ENCODE data around the gene EYS. TPM values are rescaled to one million over a fixed set of nuclear protein-coding genes. Genes with fewer than 3 reads are reported as not detected.

EYS gene
- total and polyA plus RNA-seq, 9 of the 15 experiments (the other 6 are each of a cell fraction or from before 2014, with no cell fraction given), result 0.03 to 0.36 (median 0.10) TPM; not detected in 2

DNA sequence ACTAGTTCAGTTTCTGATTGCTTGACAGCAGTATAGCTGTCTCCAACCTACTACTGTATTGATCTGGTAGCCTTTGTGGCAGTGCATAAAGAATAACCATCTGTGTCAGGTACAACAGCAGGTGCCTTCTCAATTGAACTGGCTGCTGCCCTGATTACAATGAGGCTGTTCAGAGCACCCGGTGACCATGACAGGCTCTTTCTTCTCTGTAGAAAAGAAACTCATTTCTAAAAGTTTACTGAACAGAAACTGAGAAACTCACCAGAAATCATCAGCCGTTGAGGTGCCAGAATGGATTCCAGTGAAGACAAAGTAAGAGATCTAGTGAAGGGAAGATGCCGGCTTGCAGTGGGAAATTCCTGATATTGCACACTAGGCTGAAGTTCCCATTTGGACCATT lies 1117.1 kb downstream of the EYS start:
- Histone ChIP-seq H3K4me3 (no peak overlapping the region), H3K27ac (ENCODE audit: extremely low read depth, low read depth, low read length) (no peak overlapping the region), H2AFZ (ENCODE audit: low read depth, low read length) (no peak overlapping the region), H3K4me2 (ENCODE audit: insufficient read depth, low read length) (no peak overlapping the region), H4K20me1 (replicated peaks; ENCODE audit: control insufficient read depth, insufficient read depth, low read length) (no peaks in the 10 kb centered on the region), H3K9ac (ENCODE audit: insufficient read depth in 1 of 2, low read depth in 2 of 2, low read length in 2 of 2) (no peak overlapping the region), H3K9me3 (replicated peaks; ENCODE audit: control insufficient read depth, insufficient read depth, low read depth, low read length) (no peaks in the 10 kb centered on the region), H3K27me3 (ENCODE audit: control insufficient read depth in 2 of 2, insufficient read depth in 2 of 2, low read length in 2 of 2) (no peaks in the 10 kb centered on the region), H3K9me1 (ENCODE audit: control insufficient read depth, insufficient read depth, low read length) (no peaks in the 10 kb centered on the region), H3K4me1 (replicated peaks in 1 of 2; ENCODE audit: control insufficient read depth in 2 of 2, insufficient read depth in 2 of 2, low read length in 2 of 2) (no peaks in the 10 kb centered on the region), H3K36me3 (ENCODE audit: control insufficient read depth, insufficient read depth, low read length) (no peaks in the 10 kb centered on the region), H3K79me2 (ENCODE audit: control insufficient read depth, insufficient read depth, low read length) (no peaks in the 10 kb centered on the region)
- 8% methylated on average over 3 of the region's 3 CpGs for WGBS (ENCODE audit: insufficient coverage, low coverage, missing lambda C conversion rate)
- ChIA-PET POLR2A (no interaction called here), CTCF (ENCODE audit: low intra/inter-chr PET ratio) (no interaction called here)
- DNase-seq (ENCODE audit: extremely low read depth in 1 of 4, low spot score in 3 of 4), result no peak
- no peak for ATAC-seq
- TF ChIP-seq, protein P1, sequence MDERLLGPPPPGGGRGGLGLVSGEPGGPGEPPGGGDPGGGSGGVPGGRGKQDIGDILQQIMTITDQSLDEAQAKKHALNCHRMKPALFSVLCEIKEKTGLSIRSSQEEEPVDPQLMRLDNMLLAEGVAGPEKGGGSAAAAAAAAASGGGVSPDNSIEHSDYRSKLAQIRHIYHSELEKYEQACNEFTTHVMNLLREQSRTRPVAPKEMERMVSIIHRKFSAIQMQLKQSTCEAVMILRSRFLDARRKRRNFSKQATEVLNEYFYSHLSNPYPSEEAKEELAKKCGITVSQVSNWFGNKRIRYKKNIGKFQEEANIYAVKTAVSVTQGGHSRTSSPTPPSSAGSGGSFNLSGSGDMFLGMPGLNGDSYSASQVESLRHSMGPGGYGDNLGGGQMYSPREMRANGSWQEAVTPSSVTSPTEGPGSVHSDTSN (CRISPR knock-in tag; IDR thresholded peaks at IDR 0.05; ENCODE audit: low read depth), result no peak
- TF ChIP-seq, protein P1 (tag; conservative IDR thresholded peaks at IDR 0.05; ENCODE audit: low read depth), result no peak
- no peak for TF ChIP-seq POLR2B (IDR thresholded peaks at IDR 0.05; ENCODE audit: low read depth, partially characterized antibody)
- no peak for TF ChIP-seq RUNX1 (IDR thresholded peaks at IDR 0.05; ENCODE audit: low read depth)
- TF ChIP-seq RFX7 (CRISPR knock-in tag; IDR thresholded peaks at IDR 0.05), result no peak
- no peak for TF ChIP-seq ZNF165 (CRISPR knock-in tag; IDR thresholded peaks at IDR 0.05; ENCODE audit: borderline replicate concordance)
- TF ChIP-seq RCOR1 (IDR thresholded peaks at IDR 0.05; ENCODE audit: borderline replicate concordance in 1 of 2, low read depth in 2 of 2, low read length in 2 of 2), result no peak
- TF ChIP-seq GTF2F1 (IDR thresholded peaks at IDR 0.05; ENCODE audit: low read depth, low read length), result no peak
- in situ Hi-C loops (cut with MboI) (no loop called here), intact Hi-C loops (cut with micrococcal nuclease) (no loop called here)
- no peak for FAIRE-seq
- no TSS peak for BruUV-seq (replicated peaks)
